Suprapubic skin (tissue), 3 donors: Measurements from ENCODE around the gene CRYM.

Source experiments
- CTCF ChIP-seq, 2 donors: fragments of 200-600 bp in 1 of 2; fragments of 450-650 bp in 1 of 2; sonication (generic) in 1 of 2; IDR thresholded peaks; one replicate each; pipeline ENCODE4 v1.5.1; 2016 to 2019; ENCODE audit warnings: antibody characterized with exemption in 2 of 2, mild to moderate bottlenecking in 1 of 2, moderate library complexity in 1 of 2
- POLR2AphosphoS5 ChIP-seq, 3 donors: sonication (generic); formaldehyde crosslinking; IDR thresholded peaks; one replicate each; pipeline ENCODE4 v1.6.1; 2017; ENCODE audit warnings: antibody characterized with exemption in 3 of 3

- TF ChIP-seq CTCF (IDR thresholded peaks at IDR 0.05) (no peak), POLR2AphosphoS5 (IDR thresholded peaks at IDR 0.05) (no peak)
Observed at GRCh38 chr16:21260870-21261791, 17.0 kb downstream of the CRYM start.
